A549 treated with Mapracorat at 1 μM for 4 hours (cell line): Measurements from ENCODE around the gene KIF2A. TPM values are rescaled to one million over a fixed set of nuclear protein-coding genes. Genes with fewer than 3 reads are reported as not detected.

ENCODE experiments used
- total RNA-seq: library from RNA; stranded (reverse); fragments of 200-300 nt; extraction: Qiagen RNA extraction; gene quantifications from 5 replicates; pipeline ENCODE4 v1.2.3, GENCODE V29; 2022

KIF2A gene
- 26.2 to 42.5 TPM (median 36.9 TPM) in 5 replicates for total RNA-seq

DNA sequence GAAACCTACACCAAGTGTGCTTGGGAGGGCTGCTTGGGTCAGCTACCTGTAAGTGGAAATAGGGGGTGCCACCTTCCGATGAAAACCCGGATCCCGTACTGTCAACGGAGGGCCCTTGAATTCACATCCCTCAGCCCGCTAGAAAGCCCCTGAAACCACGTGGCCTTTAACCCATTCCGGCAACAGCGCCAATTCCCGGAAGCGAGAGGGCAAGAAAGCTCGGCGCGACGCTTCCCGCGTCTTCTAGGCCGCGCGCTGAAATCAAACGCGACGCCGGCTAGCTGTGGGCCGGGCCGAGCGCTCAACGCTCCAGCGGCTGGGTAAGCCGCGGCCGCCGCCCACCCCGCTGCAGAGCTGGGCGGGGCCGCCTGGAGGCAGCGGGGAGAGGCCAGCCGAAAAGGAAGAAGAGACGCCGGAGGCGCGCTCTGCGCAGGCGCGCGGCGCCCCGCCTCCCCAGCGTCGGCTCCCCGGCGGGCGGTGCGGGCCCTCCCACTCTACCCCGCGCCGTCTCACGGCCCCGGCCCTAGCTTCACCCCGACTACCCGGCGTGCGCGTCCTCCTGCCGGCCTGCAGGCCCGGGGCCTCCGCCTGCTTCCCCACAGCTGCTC is at the start of gene KIF2A:
Gene KIF2A, plus strand, starts transcription at position 492 of the 608 bp plus-strand sequence. CDS start 267 bp downstream, outside the sequence.

DNA sequence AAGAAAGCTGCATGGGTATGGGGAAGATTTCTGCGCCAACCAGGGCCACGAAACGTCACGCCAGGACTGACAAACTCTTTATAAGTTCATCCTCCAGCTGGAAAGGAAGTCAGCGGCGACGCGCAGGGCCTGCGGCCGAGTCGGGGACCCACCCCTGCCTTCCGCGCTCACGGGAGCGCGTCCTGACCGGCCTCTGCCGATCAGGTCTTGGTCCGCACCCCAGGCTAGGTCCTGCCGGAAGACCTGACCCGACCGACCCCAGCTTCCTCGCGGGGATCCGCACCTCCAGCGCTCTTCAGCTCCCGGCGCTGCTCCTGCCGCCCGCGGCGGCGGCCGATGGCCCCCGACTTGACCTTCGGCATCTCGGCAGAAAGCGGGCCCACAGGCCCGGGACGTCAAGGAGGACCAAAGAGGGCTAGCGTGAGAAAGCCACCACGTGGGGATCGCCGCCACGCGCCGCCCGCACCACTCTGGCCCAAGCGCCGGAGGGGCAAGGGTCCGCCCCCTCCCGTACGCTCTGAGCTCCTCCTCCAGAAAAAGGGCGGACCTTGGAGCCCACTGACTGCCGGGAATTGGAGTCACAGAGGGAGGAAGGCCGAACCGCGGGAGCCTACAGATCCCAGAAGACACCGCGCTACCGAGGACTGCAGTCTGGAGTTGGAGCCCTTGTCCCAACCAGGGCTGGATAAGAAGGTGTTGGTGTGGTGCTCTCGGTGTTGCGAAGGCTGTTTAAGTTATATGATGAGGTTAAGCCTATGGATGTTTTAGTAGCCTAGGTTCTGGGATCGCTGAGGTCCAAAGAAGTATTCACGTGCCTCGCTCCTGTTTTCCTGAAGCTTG is 97.6 kb downstream of the KIF2A start, which contains the start of gene DIMT1:
Gene DIMT1, minus strand, starts transcription at position 495 of the 840 bp plus-strand sequence. Its CDS starts 133 bp downstream, at position 362.

DNA sequence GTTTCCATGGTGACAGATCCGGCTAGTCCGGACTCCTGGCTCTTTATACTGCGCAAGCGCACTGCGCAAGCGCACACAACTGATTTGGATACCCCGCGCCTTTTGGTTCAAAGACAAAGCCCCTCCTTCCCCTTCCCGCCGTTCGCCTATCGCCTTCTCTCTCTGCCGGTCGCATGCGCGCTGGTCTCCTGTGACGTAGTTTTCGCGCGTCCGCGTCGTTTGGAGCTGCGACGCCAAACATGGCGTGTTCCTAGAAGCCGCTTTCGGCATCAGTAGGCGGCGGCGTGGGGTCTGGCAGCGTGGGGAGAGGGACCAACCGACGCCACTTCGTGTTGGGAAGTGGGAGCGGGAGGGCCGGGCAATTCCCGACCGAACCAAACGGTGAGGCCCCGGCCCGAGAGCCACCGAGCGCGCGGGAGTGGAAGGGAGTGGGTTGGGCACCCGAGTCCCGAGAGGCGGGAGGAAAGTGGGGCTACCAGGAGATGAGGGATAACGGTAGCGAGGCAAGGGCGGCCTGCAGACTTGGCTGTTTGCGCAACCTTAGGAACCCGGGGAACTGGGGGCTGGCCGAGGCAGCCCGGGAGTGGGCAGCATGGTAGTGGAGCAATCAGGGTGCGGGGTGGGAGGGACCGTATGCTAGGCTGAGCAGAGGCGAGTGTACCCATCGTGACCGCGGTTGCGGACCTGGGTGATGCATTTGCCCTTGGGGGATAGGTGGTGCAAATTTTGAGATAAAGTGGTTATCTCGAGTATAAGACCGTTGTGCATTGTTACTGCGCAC is 106.7 kb downstream of the KIF2A start, which contains the start of gene IPO11:
Gene IPO11, plus strand, starts transcription at position 215 of the 781 bp plus-strand sequence. CDS start 24,517 bp downstream, outside the sequence.

Other genes starting within 250 kb of the KIF2A start
- 36.3 to 45.3 TPM (median 39.2 TPM) in 5 replicates for gene DIMT1, start 97.7 kb downstream of the KIF2A start, total RNA-seq
- 15.1 to 17.8 TPM (median 15.9 TPM) in 5 replicates for gene IPO11, start 106.6 kb downstream of the KIF2A start, total RNA-seq